HepG2 (cell line): ENCODE measurements around the gene POLR1C.
"Not testable (repeated sequence)": the region's sequence is repeated elsewhere in the genome, so short reads cannot be mapped to it uniquely, and the experiment has no call there.

Experiments
- FOXJ3 ChIP-seq: sonication (generic); formaldehyde crosslinking; IDR thresholded peaks from 2 replicates; pipeline ENCODE4 v1.4.0; 2020; ENCODE audit warnings: missing genetic modification reagents, mild to moderate bottlenecking, borderline replicate concordance
- MAZ ChIP-seq, 2 experiments: sonication (generic) in 1 of 2; formaldehyde crosslinking in 1 of 2; IDR thresholded peaks; 2 replicates each; pipeline versions ENCODE4 v1.5.0 to v1.6.1; 2012 to 2020; ENCODE audit warnings: low read depth in 2 of 2, mild to moderate bottlenecking in 2 of 2, borderline replicate concordance in 1 of 2, improper control_type of control experiment in 1 of 2, low read length in 1 of 2, missing genetic modification reagents in 1 of 2, moderate library complexity in 1 of 2
- MBNL3 ChIP-seq: fragments of 250-450 bp; sonication (Bioruptor Pico); conservative IDR thresholded peaks from 2 replicates; pipeline ENCODE4 v1.8.0; 2022; ENCODE audit warnings: mild to moderate bottlenecking, inconsistent platforms
- MLLT10 ChIP-seq: sonication (generic); formaldehyde crosslinking; IDR thresholded peaks from 2 replicates; pipeline ENCODE4 v1.4.0; 2020; ENCODE audit warnings: missing genetic modification reagents
- MYC ChIP-seq: sonication (generic); formaldehyde crosslinking; IDR thresholded peaks from 2 replicates; pipeline ENCODE4 v1.9.0; 2021; ENCODE audit warnings: missing genetic modification reagents, borderline replicate concordance
- NFIC ChIP-seq: IDR thresholded peaks from 2 replicates; pipeline ENCODE4 v1.6.1; 2012; ENCODE audit warnings: mild to moderate bottlenecking, low read length, inconsistent platforms
- SP1 ChIP-seq, 2 experiments: fragments of 450-650 bp in 1 of 2; sonication (generic) in 1 of 2; formaldehyde crosslinking in 1 of 2; IDR thresholded peaks; 2 replicates each; pipeline versions ENCODE4 v1.4.0 to v1.6.1; 2016 to 2020; ENCODE audit warnings: missing genetic modification reagents in 1 of 2
- ZNF737 ChIP-seq: sonication (generic); formaldehyde crosslinking; IDR thresholded peaks from 2 replicates; pipeline ENCODE4 v1.5.0; 2020; ENCODE audit warnings: missing genetic modification reagents, mild to moderate bottlenecking, borderline replicate concordance
- TF ChIP-seq, protein P1 (sequence below): sonication (generic); formaldehyde crosslinking; IDR thresholded peaks from 2 replicates; pipeline ENCODE4 v1.5.0; 2020; ENCODE audit warnings: mild to moderate bottlenecking, missing genetic modification reagents, moderate library complexity

GRCh38 chr6:43539409-43539808 lies 22.5 kb downstream of the POLR1C start:
- TF ChIP-seq SP1 (IDR thresholded peaks at IDR 0.05); SP1 (CRISPR knock-in tag; IDR thresholded peaks at IDR 0.05); MLLT10 (CRISPR knock-in tag); FOXJ3 (CRISPR knock-in tag); MYC (CRISPR knock-in tag); ZNF737 (CRISPR knock-in tag); MAZ (IDR thresholded peaks at IDR 0.05; ENCODE audit: borderline replicate concordance, low read depth, low read length); MAZ (CRISPR knock-in tag; IDR thresholded peaks at IDR 0.05; ENCODE audit: low read depth); MBNL3; NFIC: not testable (repeated sequence)
- TF ChIP-seq, protein P1, sequence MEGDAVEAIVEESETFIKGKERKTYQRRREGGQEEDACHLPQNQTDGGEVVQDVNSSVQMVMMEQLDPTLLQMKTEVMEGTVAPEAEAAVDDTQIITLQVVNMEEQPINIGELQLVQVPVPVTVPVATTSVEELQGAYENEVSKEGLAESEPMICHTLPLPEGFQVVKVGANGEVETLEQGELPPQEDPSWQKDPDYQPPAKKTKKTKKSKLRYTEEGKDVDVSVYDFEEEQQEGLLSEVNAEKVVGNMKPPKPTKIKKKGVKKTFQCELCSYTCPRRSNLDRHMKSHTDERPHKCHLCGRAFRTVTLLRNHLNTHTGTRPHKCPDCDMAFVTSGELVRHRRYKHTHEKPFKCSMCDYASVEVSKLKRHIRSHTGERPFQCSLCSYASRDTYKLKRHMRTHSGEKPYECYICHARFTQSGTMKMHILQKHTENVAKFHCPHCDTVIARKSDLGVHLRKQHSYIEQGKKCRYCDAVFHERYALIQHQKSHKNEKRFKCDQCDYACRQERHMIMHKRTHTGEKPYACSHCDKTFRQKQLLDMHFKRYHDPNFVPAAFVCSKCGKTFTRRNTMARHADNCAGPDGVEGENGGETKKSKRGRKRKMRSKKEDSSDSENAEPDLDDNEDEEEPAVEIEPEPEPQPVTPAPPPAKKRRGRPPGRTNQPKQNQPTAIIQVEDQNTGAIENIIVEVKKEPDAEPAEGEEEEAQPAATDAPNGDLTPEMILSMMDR (CRISPR knock-in tag) = not testable (repeated sequence)
